Measurements from ENCODE around the gene SDHA.
"Not testable (repeated sequence)": the region's sequence is repeated elsewhere in the genome, so short reads cannot be mapped to it uniquely, and the experiment has no call there.

Gene SDHA

GRCh38 chr5:241045-241669, 23.0 kb downstream of the SDHA start:
- not testable (repeated sequence) for H3K27me3 Mint-ChIP-seq; H3K9me3 Mint-ChIP-seq; H3K4me3 Mint-ChIP-seq; H3K4me1 Mint-ChIP-seq (ENCODE audit: low read depth); H3K27ac Mint-ChIP-seq
- H3K36me3 Mint-ChIP-seq (ENCODE audit: low read depth) = peaks cover 53% of the 10 kb centered on the region

DNA sequence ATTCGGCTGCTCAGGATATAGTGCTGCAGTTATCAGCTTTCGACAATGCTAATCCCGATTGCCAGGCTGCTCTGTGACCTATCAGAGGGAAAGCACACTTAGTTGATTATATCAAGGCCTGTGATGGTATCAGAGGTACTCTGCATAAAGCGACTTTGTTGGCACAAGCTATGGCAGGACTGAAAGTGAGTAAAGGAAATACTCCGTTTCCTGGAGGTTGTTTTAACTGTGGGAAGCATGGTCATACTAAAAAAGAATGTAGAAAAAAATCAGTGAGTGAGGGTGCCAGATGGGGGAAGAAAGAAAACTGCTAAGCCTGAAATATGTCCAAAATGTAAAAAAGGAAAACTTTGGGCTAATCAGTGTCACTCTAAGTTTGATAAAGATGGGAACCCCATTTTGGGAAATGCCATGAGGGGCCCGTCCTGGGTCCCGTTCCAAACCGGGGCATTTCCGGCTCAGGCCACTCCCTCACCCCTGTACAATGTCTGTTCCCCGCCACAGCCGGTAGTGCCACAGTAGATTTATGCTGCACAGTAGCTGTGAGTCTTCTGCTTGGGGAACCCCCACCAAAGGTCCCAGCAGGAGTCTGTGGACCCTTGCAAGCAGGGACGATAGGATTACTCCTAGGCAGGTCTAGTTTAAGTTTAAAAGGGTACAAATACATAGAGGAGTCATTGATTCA, 25.7 kb downstream of the SDHA start:
- Mint-ChIP-seq H3K27ac (peak overlapping the region; percentile 6), H3K36me3 (ENCODE audit: low read depth) (peaks cover 73% of the 10 kb centered on the region)
- not testable (repeated sequence) for H3K4me1 Mint-ChIP-seq (ENCODE audit: low read depth); H3K9me3 Mint-ChIP-seq; H3K27me3 Mint-ChIP-seq; H3K4me3 Mint-ChIP-seq

- not testable (repeated sequence) for H3K4me3 Mint-ChIP-seq; H3K27ac Mint-ChIP-seq; H3K4me1 Mint-ChIP-seq (ENCODE audit: low read depth); H3K9me3 Mint-ChIP-seq; H3K27me3 Mint-ChIP-seq
- peaks cover 76% of the 10 kb centered on the region for H3K36me3 Mint-ChIP-seq (ENCODE audit: low read depth)
These were observed 27.6 kb downstream of the SDHA start for GRCh38 chr5:245717-246116.

DNA sequence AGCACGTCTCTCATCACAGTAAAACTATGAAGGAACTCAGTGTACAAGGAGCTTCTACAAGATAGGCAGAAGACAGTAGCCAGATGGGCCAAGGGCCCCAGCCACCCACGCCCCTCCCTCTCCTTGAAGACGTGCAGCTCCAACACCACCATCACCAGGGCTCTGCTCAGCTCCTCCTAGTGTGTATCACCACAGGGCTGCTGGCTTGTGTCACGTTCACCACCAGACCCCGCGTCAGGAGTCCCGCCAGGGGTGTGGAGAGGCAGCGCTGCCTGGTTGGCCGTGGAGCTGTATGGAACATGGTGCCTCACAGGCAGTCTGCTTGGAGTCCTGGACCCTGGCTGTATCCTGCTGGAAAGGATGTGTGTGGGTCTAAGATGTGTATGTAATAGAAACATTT, 32.3 kb downstream of the SDHA start:
- H3K4me1 Mint-ChIP-seq (ENCODE audit: low read depth); H3K4me3 Mint-ChIP-seq; H3K27ac Mint-ChIP-seq; H3K9me3 Mint-ChIP-seq; H3K27me3 Mint-ChIP-seq: not testable (repeated sequence)
- peaks cover 59% of the 10 kb centered on the region for H3K36me3 Mint-ChIP-seq (ENCODE audit: low read depth)

DNA sequence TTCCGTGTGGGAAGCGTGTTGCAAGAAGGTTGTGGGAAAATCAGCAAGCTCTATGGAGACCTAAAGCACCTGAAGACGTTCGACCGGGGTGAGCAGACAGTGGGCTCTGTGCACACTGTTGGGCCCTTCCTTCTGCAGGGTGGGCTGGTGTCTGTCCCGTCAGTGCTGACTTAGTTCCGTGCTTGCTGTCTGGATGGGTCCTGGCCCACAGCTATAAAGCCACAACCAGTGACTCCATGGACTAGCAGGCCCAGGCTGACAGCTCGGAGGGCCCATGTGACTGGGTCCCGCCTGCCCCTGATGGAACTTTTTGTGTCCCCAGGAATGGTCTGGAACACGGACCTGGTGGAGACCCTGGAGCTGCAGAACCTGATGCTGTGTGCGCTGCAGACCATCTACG, 32.9 kb downstream of the SDHA start:
- H3K27me3 Mint-ChIP-seq; H3K27ac Mint-ChIP-seq; H3K4me3 Mint-ChIP-seq; H3K4me1 Mint-ChIP-seq (ENCODE audit: low read depth); H3K9me3 Mint-ChIP-seq: not testable (repeated sequence)
- peaks cover 59% of the 10 kb centered on the region for H3K36me3 Mint-ChIP-seq (ENCODE audit: low read depth)

DNA sequence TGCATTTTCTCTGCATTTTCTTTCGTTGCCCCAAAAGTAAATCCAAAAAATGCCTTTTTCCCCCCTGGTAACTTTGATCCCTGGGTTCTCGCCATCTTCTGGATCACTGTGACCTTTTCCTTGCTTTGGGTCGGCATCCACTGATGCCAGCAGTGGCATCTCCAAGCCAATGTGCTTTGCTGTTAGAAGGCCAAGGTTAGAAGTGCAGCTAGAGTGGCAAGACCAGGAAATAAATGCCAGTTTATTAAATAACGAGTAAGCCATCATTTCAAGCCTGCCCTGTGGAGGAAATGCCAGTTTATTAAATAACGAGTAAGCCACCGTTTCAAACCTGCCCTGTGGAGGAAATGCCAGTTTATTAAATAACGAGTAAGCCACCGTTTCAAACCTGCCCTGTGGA, 33.4 kb downstream of the SDHA start:
- H3K36me3 Mint-ChIP-seq (ENCODE audit: low read depth) = peaks cover 59% of the 10 kb centered on the region
- H3K27ac Mint-ChIP-seq, H3K4me3 Mint-ChIP-seq: not testable (repeated sequence)

DNA sequence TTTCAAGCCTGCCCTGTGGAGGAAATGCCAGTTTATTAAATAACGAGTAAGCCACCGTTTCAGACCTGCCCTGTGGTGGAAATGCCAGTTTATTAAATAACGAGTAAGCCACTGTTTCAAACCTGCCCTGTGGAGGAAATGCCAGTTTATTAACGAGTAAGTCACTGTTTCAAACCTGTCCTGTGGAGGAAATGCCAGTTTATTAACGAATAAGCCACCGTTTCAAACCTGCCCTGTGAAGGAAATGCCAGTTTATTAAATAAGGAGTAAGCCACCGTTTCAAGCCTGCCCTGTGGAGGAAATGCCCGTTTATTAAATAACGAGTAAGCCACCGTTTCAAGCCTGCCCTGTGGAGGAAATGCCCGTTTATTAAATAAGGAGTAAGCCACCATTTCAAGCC, 33.9 kb downstream of the SDHA start:
- peaks cover 59% of the 10 kb centered on the region for H3K36me3 Mint-ChIP-seq (ENCODE audit: low read depth)
- H3K4me1 Mint-ChIP-seq (ENCODE audit: low read depth); H3K27ac Mint-ChIP-seq; H3K4me3 Mint-ChIP-seq; H3K9me3 Mint-ChIP-seq; H3K27me3 Mint-ChIP-seq: not testable (repeated sequence)

More for the DNA sequence above, 33.4 kb downstream of the SDHA start:
- not testable (repeated sequence) for H3K9me3 Mint-ChIP-seq; H3K4me1 Mint-ChIP-seq (ENCODE audit: low read depth); H3K27me3 Mint-ChIP-seq

GRCh38 chr5:252546-252945, 34.4 kb downstream of the SDHA start:
- H3K27me3 Mint-ChIP-seq = no peaks in the 10 kb centered on the region
- peaks cover 57% of the 10 kb centered on the region for H3K36me3 Mint-ChIP-seq (ENCODE audit: low read depth)
- no peak overlapping the region for H3K27ac Mint-ChIP-seq

DNA sequence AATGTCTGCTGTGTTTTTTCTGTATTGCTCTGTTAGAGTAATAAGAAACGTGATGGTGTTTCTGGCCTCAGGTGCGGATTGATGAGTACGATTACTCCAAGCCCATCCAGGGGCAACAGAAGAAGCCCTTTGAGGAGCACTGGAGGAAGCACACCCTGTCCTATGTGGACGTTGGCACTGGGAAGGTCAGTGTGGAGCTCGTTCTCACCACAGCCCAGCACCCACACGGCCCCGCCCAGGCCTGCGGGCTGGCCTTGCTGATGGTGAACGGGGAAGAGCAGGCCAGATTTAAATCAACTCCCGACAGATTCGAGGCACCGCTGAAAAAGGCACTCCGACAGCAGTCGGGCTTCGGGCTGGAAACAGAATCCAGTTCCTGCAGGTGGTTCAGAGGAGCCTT, 36.2 kb downstream of the SDHA start:
- H3K27me3 Mint-ChIP-seq; H3K4me3 Mint-ChIP-seq; H3K27ac Mint-ChIP-seq; H3K4me1 Mint-ChIP-seq (ENCODE audit: low read depth); H3K9me3 Mint-ChIP-seq: not testable (repeated sequence)
- peaks cover 40% of the 10 kb centered on the region for H3K36me3 Mint-ChIP-seq (ENCODE audit: low read depth)

More at GRCh38 chr5:252546-252945, 34.4 kb downstream of the SDHA start:
- peaks cover 4% of the 10 kb centered on the region for H3K4me1 Mint-ChIP-seq (ENCODE audit: low read depth)
- H3K9me3 Mint-ChIP-seq = no peaks in the 10 kb centered on the region
- no peak overlapping the region for H3K4me3 Mint-ChIP-seq

GRCh38 chr5:255116-255515, 37.0 kb downstream of the SDHA start:
- not testable (repeated sequence) for H3K4me1 Mint-ChIP-seq (ENCODE audit: low read depth); H3K4me3 Mint-ChIP-seq; H3K9me3 Mint-ChIP-seq; H3K27me3 Mint-ChIP-seq; H3K27ac Mint-ChIP-seq
- peaks cover 32% of the 10 kb centered on the region for H3K36me3 Mint-ChIP-seq (ENCODE audit: low read depth)

DNA sequence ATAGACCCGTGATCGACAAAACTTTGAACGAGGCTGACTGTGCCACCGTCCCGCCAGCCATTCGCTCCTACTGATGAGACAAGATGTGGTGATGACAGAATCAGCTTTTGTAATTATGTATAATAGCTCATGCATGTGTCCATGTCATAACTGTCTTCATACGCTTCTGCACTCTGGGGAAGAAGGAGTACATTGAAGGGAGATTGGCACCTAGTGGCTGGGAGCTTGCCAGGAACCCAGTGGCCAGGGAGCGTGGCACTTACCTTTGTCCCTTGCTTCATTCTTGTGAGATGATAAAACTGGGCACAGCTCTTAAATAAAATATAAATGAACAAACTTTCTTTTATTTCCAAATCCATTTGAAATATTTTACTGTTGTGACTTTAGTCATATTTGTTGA, 38.2 kb downstream of the SDHA start:
- not testable (repeated sequence) for H3K4me1 Mint-ChIP-seq (ENCODE audit: low read depth); H3K27me3 Mint-ChIP-seq; H3K4me3 Mint-ChIP-seq; H3K27ac Mint-ChIP-seq; H3K9me3 Mint-ChIP-seq
- H3K36me3 Mint-ChIP-seq (ENCODE audit: low read depth) = peaks cover 30% of the 10 kb centered on the region

DNA sequence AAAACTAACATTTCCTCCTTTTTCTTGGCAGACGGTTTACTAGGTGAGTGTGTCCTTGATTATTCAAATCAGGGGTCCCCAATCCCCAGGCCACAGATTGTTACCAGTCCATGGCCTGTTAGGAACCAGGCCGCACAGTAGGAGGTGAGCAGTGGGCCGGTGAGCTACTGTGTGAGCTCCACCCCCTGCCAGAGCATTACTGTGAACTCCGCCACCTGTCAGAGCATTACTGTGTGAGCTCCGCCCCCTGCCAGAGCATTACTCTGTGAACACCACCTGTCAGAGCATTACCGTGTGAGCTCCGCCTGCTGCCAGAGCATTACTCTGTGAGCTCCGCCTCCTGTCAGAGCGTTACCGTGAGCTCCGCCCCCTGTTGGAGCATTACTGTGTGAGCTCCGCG, 39.0 kb downstream of the SDHA start:
- Mint-ChIP-seq H3K4me3 (no peak overlapping the region), H3K27me3 (no peaks in the 10 kb centered on the region), H3K36me3 (ENCODE audit: low read depth) (peaks cover 31% of the 10 kb centered on the region), H3K27ac (no peak overlapping the region), H3K9me3 (no peaks in the 10 kb centered on the region), H3K4me1 (ENCODE audit: low read depth) (peaks cover 4% of the 10 kb centered on the region)

DNA sequence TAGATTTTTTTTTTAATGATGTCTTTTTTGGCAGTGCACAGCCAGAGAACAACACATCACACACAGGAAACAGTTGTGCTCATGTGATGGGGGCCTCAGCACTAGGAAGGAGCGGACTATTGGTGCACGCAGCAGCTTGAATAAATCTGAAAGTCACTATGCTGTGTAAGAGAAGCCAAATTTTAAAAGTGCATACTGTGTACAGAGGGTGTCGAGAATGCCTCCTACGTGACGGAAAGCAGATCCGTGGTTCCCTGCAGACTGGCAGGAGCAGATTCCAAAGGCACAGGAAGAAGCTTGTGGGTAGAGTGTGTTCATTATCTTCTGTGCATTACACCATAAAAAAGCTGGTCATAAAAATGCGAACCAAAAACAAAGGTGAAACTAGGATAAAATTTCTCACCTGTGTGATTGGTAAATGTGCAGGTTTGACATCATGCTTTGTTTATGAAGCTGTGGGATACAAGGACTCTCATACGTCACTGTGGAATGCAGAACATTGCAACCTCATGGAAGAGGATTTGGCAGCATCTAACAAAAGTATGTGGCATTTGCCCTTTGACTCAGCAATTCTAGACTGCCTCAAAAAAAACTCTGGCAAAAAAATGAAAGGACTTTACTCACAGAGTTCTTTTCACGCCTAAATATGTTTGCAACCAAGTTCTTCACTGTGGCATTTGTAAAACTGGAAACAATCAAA, 45.3 kb downstream of the SDHA start:
- not testable (repeated sequence) for H3K4me1 Mint-ChIP-seq (ENCODE audit: low read depth); H3K4me3 Mint-ChIP-seq; H3K27me3 Mint-ChIP-seq; H3K9me3 Mint-ChIP-seq
- H3K27ac Mint-ChIP-seq = peak overlapping the region; percentile 47
- H3K36me3 Mint-ChIP-seq (ENCODE audit: low read depth) = peaks cover 25% of the 10 kb centered on the region

DNA sequence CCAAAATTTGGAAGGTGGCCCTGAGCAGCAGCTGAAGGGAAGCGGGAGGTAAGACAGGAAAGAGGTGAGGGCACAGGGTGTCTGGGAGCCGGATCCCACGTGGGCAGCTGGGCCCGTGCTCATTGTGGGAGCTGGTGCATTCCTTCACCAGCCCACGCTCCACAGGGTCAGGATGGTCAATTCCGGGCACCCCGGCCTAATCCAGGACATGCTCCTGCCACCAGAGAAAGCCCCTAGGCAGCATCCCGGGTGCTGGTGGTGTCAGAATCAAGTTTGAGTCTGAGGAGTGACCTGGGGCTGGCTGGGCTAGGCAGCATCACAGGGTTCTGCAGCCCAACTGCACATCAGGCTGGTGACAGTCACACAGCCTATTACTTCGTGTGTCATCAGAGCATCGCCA, 46.2 kb downstream of the SDHA start:
- Mint-ChIP-seq H3K9me3 (no peaks in the 10 kb centered on the region), H3K4me1 (ENCODE audit: low read depth) (peaks cover 8% of the 10 kb centered on the region), H3K27ac (peak overlapping the region; percentile 52), H3K36me3 (ENCODE audit: low read depth) (peaks cover 25% of the 10 kb centered on the region), H3K27me3 (no peaks in the 10 kb centered on the region), H3K4me3 (no peak overlapping the region)

DNA sequence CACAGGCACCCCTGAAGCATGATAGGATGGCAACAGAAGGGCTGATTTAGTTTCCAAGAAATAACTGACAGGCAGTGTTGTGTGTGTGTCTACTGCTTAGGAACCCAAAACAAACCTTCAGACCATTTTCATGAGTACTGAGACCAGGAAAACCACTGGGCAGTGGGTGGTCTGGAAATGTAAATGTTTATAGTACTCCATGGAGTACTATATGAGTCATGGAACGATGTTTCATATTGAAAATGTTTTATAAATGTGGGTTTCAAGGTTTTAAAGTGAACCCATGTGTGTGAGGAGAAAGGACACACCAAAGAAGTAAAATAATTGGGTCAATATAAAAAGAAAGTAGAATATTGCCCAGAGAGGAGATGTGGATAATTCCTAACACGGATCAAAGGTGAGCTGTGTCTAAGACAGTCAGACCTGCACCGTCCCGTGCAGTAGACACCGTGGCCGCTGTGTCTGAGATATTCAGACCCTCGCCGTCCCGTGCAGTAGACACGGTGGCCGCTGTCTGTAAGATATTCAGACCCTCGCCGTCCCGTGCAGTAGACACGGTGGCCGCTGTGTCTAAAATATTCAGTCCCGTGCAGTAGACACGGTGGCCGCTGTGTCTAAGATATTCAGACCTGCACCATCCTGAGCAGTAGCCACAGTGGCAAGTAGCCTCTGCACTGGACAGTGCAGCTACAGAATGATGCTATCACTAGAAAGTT, 48.3 kb downstream of the SDHA start:
- H3K9me3 Mint-ChIP-seq = not testable (repeated sequence)

More for the DNA sequence above, 48.3 kb downstream of the SDHA start:
- H3K4me3 Mint-ChIP-seq, H3K27me3 Mint-ChIP-seq: not testable (repeated sequence)
- Mint-ChIP-seq H3K27ac (peak overlapping the region; percentile 27), H3K36me3 (ENCODE audit: low read depth) (peaks cover 25% of the 10 kb centered on the region), H3K4me1 (ENCODE audit: low read depth) (peaks cover 19% of the 10 kb centered on the region)
